ENCODE measurements around the gene MRS2.

Gene MRS2

DNA sequence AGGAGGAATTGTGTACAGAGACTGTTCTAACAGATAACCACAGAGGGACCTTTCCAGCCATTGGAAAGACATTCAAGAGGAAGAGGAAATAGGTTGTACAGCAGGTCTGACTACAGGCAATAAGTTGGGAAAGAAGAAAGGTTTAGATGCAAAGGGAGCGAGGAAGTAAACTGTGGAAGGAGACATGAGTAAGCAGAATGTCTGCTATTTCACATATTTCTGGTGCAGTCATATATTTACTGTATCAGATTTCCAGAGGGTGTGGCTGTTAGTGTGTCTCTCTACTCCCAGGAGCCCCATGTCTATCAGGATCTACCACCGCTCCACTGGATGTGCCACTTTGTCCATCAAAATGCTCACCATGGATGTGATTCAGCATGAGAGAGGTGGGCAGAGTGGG lies 25.9 kb downstream of the MRS2 start:
- H3K4me3 ChIP-seq (ENCODE audit: low read depth in 1 of 2, low read length in 2 of 2): no peak overlapping the region
- peaks cover 16 to 24% of the 10 kb centered on the region in 2 donors for H3K36me3 ChIP-seq (ENCODE audit: control insufficient read depth in 1 of 2, insufficient read depth in 2 of 2, low read length in 2 of 2)
- H3K4me1 ChIP-seq (ENCODE audit: control insufficient read depth in 1 of 2, insufficient read depth in 2 of 2, low read length in 2 of 2): no peaks in the 10 kb centered on the region
- H3K9ac ChIP-seq (ENCODE audit: low read depth in 1 of 2, low read length in 2 of 2): no peak overlapping the region
- no peak overlapping the region for H3K27ac ChIP-seq (ENCODE audit: low read depth, low read length)
- H3K9me3 ChIP-seq (ENCODE audit: control insufficient read depth in 1 of 2, low read length in 2 of 2): no peaks in the 10 kb centered on the region
- H3K27me3 ChIP-seq (ENCODE audit: control insufficient read depth in 1 of 2, insufficient read depth in 2 of 2, low read length in 2 of 2): no peaks in the 10 kb centered on the region

DNA sequence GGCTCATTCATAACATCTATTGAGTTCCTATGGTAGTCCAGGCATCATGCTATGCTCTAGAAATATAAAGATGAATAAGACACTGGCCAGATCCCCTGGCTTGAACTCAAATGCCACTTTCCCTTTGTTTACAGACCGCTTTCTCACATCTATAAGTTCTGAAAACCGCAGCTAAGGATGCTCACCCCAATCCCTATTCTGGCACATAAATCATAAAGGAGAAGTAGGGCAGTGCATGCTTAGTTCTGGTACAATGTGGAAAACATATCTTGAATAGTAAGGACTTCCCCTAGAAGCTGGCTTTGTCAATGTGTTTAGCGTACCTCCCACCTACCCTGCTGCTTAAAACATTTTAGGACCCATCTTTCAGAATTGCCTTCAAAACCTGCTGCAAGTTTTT lies 26.4 kb downstream of the MRS2 start:
- no peaks in the 10 kb centered on the region for H3K27me3 ChIP-seq (ENCODE audit: control insufficient read depth in 1 of 2, insufficient read depth in 2 of 2, low read length in 2 of 2)
- H3K9me3 ChIP-seq (ENCODE audit: control insufficient read depth in 1 of 2, low read length in 2 of 2): no peaks in the 10 kb centered on the region
- H3K36me3 ChIP-seq (ENCODE audit: control insufficient read depth in 1 of 2, insufficient read depth in 2 of 2, low read length in 2 of 2): peaks cover 16 to 20% of the 10 kb centered on the region in 2 donors
- no peaks in the 10 kb centered on the region for H3K4me1 ChIP-seq (ENCODE audit: control insufficient read depth in 1 of 2, insufficient read depth in 2 of 2, low read length in 2 of 2)
- H3K27ac ChIP-seq (ENCODE audit: low read depth, low read length): no peak overlapping the region
- H3K9ac ChIP-seq (ENCODE audit: low read depth in 1 of 2, low read length in 2 of 2): no peak overlapping the region
- no peak overlapping the region for H3K4me3 ChIP-seq (ENCODE audit: low read depth in 1 of 2, low read length in 2 of 2)

DNA sequence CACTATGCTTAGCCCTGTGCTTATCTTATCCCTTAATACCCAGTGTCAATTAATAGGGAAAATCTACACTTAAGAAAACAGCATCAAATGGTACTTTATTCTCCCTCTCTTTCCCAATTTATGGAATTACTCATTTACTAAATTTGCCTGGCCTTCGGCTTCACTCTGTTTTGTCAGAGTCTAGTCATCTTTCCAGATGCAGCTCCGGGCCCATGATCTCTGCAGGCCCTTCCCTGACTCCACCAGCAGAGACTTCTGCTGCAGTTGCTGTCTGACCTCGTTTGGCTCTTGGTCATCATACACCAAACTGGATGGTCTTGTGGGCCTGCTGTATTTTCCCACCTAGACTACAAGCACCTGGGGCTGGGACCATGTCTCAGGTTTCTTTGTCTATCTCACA lies 27.4 kb downstream of the MRS2 start:
- H3K9me3 ChIP-seq (ENCODE audit: control insufficient read depth in 1 of 2, low read length in 2 of 2): no peaks in the 10 kb centered on the region
- H3K4me3 ChIP-seq (ENCODE audit: low read depth in 1 of 2, low read length in 2 of 2): no peak overlapping the region
- no peaks in the 10 kb centered on the region for H3K27me3 ChIP-seq (ENCODE audit: control insufficient read depth in 1 of 2, insufficient read depth in 2 of 2, low read length in 2 of 2)
- H3K4me1 ChIP-seq (ENCODE audit: control insufficient read depth in 1 of 2, insufficient read depth in 2 of 2, low read length in 2 of 2): no peaks in the 10 kb centered on the region
- no peak overlapping the region for H3K9ac ChIP-seq (ENCODE audit: low read depth in 1 of 2, low read length in 2 of 2)
- peaks cover 7 to 13% of the 10 kb centered on the region in 2 donors for H3K36me3 ChIP-seq (ENCODE audit: control insufficient read depth in 1 of 2, insufficient read depth in 2 of 2, low read length in 2 of 2)
- H3K27ac ChIP-seq (ENCODE audit: low read depth, low read length): no peak overlapping the region

DNA sequence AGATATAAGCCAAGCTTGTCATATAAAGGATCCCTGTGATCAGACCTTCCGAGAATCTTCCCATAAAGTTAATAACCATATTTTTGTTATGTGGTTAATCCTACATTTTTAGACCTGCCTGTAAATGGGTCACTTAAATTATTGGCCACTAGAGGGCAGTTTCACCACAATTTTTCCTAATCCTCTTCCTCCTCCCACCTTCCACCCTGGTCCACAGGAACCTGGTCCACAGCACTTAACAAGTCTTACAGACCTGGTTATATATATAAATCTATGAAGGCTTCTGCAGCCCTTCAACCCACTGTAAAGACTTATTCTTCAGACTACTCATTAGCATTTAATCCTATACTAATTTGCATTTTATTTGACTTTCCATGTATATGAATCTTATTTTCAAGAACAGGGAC lies 28.3 kb downstream of the MRS2 start:
- H3K27ac ChIP-seq (ENCODE audit: low read depth, low read length): no peak overlapping the region
- H3K4me1 ChIP-seq (ENCODE audit: control insufficient read depth in 1 of 2, insufficient read depth in 2 of 2, low read length in 2 of 2): no peaks in the 10 kb centered on the region
- H3K36me3 ChIP-seq (ENCODE audit: control insufficient read depth in 1 of 2, insufficient read depth in 2 of 2, low read length in 2 of 2): peaks cover 4 to 6% of the 10 kb centered on the region in 2 donors
- no peak overlapping the region for H3K9ac ChIP-seq (ENCODE audit: low read depth in 1 of 2, low read length in 2 of 2)
- no peaks in the 10 kb centered on the region for H3K27me3 ChIP-seq (ENCODE audit: control insufficient read depth in 1 of 2, insufficient read depth in 2 of 2, low read length in 2 of 2)
- no peak overlapping the region for H3K4me3 ChIP-seq (ENCODE audit: low read depth in 1 of 2, low read length in 2 of 2)
- H3K9me3 ChIP-seq (ENCODE audit: control insufficient read depth in 1 of 2, low read length in 2 of 2): no peaks in the 10 kb centered on the region

DNA sequence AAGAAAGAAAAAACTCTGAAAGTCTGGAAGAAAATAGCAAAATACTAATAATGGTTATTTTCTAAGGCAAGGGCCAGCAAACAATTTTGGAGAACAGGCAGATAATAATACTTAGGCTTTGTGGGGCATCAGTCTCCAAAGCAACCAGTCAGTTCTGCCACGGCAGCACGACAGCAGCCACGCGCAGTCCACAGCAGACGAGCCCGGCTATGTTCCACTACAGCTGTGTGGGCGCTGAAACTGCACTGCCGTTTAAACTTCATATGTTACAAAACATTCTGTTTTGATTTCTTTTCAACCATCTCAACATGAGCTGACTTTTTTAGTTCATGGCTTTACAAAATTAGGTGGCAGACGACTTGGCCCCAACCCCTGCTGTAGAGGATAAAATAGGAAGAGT lies 29.9 kb downstream of the MRS2 start:
- Histone ChIP-seq H3K27me3 (ENCODE audit: control insufficient read depth in 1 of 2, insufficient read depth in 2 of 2, low read length in 2 of 2) (no peaks in the 10 kb centered on the region), H3K9ac (ENCODE audit: low read depth in 1 of 2, low read length in 2 of 2) (no peak overlapping the region), H3K27ac (ENCODE audit: low read depth, low read length) (no peak overlapping the region), H3K36me3 (ENCODE audit: control insufficient read depth in 1 of 2, insufficient read depth in 2 of 2, low read length in 2 of 2) (peaks cover 0 to 4% of the 10 kb centered on the region in 2 donors), H3K9me3 (ENCODE audit: control insufficient read depth in 1 of 2, low read length in 2 of 2) (no peaks in the 10 kb centered on the region), H3K4me3 (ENCODE audit: low read depth in 1 of 2, low read length in 2 of 2) (no peak overlapping the region), H3K4me1 (ENCODE audit: control insufficient read depth in 1 of 2, insufficient read depth in 2 of 2, low read length in 2 of 2) (no peaks in the 10 kb centered on the region)

DNA sequence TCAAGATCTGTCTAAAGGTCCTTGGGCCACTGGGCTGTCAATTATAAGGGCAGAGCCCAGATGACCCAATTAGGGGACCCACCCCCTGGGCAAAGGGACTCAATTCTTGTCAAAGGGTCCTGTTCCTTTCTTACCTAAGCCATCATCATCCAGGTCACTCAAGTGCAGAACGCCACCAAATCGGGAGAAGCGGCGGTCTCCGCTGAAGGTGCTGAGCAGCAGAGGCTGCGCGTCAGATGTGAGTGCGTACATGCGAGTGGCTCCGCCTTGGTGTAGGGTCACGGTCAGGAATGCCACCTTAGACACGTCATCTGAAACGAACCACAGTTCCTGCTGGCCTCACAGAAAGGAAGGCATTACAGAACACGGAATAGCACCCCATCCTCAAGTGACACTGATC lies 34.2 kb downstream of the MRS2 start:
- H3K27me3 ChIP-seq (ENCODE audit: control insufficient read depth in 1 of 2, insufficient read depth in 2 of 2, low read length in 2 of 2): no peaks in the 10 kb centered on the region
- no peaks in the 10 kb centered on the region for H3K4me1 ChIP-seq (ENCODE audit: control insufficient read depth in 1 of 2, insufficient read depth in 2 of 2, low read length in 2 of 2)
- H3K9ac ChIP-seq (ENCODE audit: low read depth in 1 of 2, low read length in 2 of 2): no peak overlapping the region
- H3K4me3 ChIP-seq (ENCODE audit: low read depth in 1 of 2, low read length in 2 of 2): no peak overlapping the region
- no peaks in the 10 kb centered on the region for H3K9me3 ChIP-seq (ENCODE audit: control insufficient read depth in 1 of 2, low read length in 2 of 2)
- no peaks in the 10 kb centered on the region for H3K36me3 ChIP-seq (ENCODE audit: control insufficient read depth in 1 of 2, insufficient read depth in 2 of 2, low read length in 2 of 2)
- H3K27ac ChIP-seq (ENCODE audit: low read depth, low read length): no peak overlapping the region

DNA sequence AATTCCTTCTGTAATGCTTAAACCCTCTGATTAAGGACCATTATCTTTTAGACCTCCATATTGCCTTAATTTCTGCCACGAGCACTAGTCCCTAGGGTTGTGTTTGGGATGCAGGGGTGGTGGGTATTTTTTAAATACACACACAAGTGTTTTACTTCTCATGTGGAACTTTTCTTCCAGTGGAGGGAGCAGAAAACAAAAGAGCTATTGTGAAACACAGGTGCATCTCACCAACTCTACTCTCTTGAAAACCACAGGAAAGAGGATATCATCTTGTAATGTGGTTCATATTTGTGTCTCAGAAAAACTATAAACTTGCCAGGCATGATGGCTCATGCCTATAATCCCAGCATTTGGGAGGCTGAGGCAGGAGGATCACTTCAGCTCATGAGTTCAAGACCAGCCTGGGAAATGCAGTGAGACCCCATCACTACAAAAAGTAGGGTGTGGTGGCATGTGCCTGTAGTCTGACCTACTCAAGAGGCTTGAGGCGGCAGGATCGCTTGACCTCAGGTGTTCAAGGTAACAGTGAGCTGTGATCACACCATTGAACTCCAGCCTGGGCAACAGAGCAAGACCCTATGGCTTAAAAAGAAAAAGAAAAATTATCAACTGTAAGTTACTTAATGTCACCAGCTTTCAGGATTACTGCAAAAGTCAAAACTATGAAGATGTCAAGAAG lies 37.3 kb downstream of the MRS2 start:
- Histone ChIP-seq H3K27ac (ENCODE audit: low read depth, low read length) (no peak overlapping the region), H3K9ac (ENCODE audit: low read depth in 1 of 2, low read length in 2 of 2) (no peak overlapping the region), H3K4me1 (ENCODE audit: control insufficient read depth in 1 of 2, insufficient read depth in 2 of 2, low read length in 2 of 2) (no peaks in the 10 kb centered on the region), H3K4me3 (ENCODE audit: low read depth in 1 of 2, low read length in 2 of 2) (no peak overlapping the region), H3K27me3 (ENCODE audit: control insufficient read depth in 1 of 2, insufficient read depth in 2 of 2, low read length in 2 of 2) (no peaks in the 10 kb centered on the region), H3K36me3 (ENCODE audit: control insufficient read depth in 1 of 2, insufficient read depth in 2 of 2, low read length in 2 of 2) (no peaks in the 10 kb centered on the region), H3K9me3 (ENCODE audit: control insufficient read depth in 1 of 2, low read length in 2 of 2) (no peaks in the 10 kb centered on the region)

DNA sequence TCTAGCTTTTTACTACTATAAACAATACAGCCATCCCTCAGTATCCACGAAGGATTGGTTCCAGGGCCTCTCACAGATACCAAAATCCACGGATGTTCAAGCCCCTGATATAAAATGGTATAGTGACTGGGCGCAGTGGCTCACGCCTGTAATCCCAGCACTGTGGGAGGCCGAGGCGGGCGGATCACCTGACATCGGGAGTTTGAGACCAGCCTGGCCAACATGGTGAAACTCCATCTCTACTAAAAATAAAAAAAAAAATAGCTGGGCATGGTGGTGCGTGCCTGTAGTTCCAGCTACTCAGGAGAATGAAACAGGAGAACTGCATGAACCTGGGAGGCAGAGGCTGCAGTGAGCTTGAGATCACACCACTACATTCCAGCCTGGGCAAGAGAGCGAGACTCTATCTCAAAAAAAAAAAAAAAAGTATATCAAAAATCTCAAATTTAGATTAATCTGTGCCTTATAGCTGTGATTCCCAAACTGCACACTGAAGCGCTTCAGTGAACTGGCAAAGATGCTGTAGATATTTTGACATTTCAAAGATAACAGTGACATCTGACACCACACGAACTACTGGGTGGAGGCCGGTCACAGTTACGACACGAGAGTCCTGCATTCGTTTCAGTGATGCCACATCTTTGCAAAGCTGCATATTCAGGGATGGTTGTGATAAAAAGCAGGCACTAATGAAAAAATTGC lies 38.3 kb downstream of the MRS2 start:
- no peak overlapping the region for H3K27ac ChIP-seq (ENCODE audit: low read depth, low read length)
- H3K9me3 ChIP-seq (ENCODE audit: control insufficient read depth in 1 of 2, low read length in 2 of 2): no peaks in the 10 kb centered on the region
- H3K27me3 ChIP-seq (ENCODE audit: control insufficient read depth in 1 of 2, insufficient read depth in 2 of 2, low read length in 2 of 2): no peaks in the 10 kb centered on the region
- no peak overlapping the region for H3K9ac ChIP-seq (ENCODE audit: low read depth in 1 of 2, low read length in 2 of 2)
- no peak overlapping the region for H3K4me3 ChIP-seq (ENCODE audit: low read depth in 1 of 2, low read length in 2 of 2)
- no peaks in the 10 kb centered on the region for H3K36me3 ChIP-seq (ENCODE audit: control insufficient read depth in 1 of 2, insufficient read depth in 2 of 2, low read length in 2 of 2)
- no peaks in the 10 kb centered on the region for H3K4me1 ChIP-seq (ENCODE audit: control insufficient read depth in 1 of 2, insufficient read depth in 2 of 2, low read length in 2 of 2)

DNA sequence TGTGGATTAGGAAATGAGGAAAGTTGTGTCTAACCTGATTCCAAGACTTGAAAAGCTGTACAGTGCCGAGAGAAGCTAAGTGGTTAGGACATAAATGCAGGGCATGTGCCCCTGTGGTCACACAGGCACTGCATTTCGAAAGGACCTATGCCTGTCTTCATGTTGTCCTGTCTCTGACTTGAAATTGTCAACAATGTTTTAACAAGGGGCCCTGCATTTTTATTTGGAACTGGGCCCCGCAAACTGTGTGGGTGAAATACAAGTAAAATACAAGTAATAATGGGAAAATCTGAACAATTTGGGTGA lies 38.8 kb downstream of the MRS2 start:
- no peak overlapping the region for H3K9ac ChIP-seq (ENCODE audit: low read depth in 1 of 2, low read length in 2 of 2)
- H3K4me3 ChIP-seq (ENCODE audit: low read depth in 1 of 2, low read length in 2 of 2): no peak overlapping the region
- H3K27me3 ChIP-seq (ENCODE audit: control insufficient read depth in 1 of 2, insufficient read depth in 2 of 2, low read length in 2 of 2): no peaks in the 10 kb centered on the region
- H3K36me3 ChIP-seq (ENCODE audit: control insufficient read depth in 1 of 2, insufficient read depth in 2 of 2, low read length in 2 of 2): no peaks in the 10 kb centered on the region
- H3K27ac ChIP-seq (ENCODE audit: low read depth, low read length): no peak overlapping the region
- H3K4me1 ChIP-seq (ENCODE audit: control insufficient read depth in 1 of 2, insufficient read depth in 2 of 2, low read length in 2 of 2): no peaks in the 10 kb centered on the region
- H3K9me3 ChIP-seq (ENCODE audit: control insufficient read depth in 1 of 2, low read length in 2 of 2): no peaks in the 10 kb centered on the region

DNA sequence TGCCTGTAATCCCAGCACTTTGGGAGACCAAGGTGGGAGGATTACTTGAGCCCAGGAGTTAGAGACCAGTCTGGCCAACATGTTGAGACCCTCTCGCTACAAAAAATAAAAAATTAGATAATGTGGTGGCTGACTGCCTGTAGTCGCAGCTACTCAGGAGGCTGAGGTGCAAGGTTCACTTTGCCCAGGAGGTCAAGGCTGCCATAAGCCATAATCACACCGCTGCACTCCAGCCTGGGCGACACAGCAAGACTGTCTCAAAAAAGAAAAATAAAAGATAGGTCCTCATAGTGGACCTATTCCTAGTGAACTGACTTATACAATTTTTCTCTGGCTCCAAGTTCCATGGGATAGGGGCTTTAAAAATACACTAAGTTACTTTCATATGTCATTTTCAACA lies 41.9 kb downstream of the MRS2 start:
- Histone ChIP-seq H3K9me3 (ENCODE audit: control insufficient read depth in 1 of 2, low read length in 2 of 2) (no peaks in the 10 kb centered on the region), H3K36me3 (ENCODE audit: control insufficient read depth in 1 of 2, insufficient read depth in 2 of 2, low read length in 2 of 2) (no peaks in the 10 kb centered on the region), H3K4me3 (ENCODE audit: low read depth in 1 of 2, low read length in 2 of 2) (no peak overlapping the region), H3K27ac (ENCODE audit: low read depth, low read length) (no peak overlapping the region), H3K4me1 (ENCODE audit: control insufficient read depth in 1 of 2, insufficient read depth in 2 of 2, low read length in 2 of 2) (no peaks in the 10 kb centered on the region), H3K9ac (ENCODE audit: low read depth in 1 of 2, low read length in 2 of 2) (no peak overlapping the region), H3K27me3 (ENCODE audit: control insufficient read depth in 1 of 2, insufficient read depth in 2 of 2, low read length in 2 of 2) (no peaks in the 10 kb centered on the region)
